ENCODE data around the gene ASTL.

DNA sequence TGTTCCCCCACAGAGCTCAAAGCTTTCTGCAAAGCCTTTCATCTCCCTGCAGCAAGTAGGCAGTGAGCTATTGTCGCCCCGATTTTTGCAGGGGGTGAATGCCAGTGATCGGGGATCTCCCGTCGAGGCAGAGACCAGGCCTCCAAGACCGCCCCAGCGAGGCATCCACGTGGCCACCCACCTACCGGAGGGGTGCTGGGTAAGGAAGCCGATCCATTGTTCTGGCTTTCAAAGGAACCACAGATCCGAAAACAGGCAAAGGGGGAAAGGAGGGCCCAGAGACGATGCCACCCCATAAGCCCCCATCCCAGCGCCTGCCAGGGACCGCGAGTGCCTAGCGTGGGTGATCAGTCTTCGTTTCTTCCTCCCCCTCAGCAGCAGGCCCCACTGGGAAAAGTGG, 24.4 kb downstream of the ASTL start:
- TF ChIP-seq, protein P1, sequence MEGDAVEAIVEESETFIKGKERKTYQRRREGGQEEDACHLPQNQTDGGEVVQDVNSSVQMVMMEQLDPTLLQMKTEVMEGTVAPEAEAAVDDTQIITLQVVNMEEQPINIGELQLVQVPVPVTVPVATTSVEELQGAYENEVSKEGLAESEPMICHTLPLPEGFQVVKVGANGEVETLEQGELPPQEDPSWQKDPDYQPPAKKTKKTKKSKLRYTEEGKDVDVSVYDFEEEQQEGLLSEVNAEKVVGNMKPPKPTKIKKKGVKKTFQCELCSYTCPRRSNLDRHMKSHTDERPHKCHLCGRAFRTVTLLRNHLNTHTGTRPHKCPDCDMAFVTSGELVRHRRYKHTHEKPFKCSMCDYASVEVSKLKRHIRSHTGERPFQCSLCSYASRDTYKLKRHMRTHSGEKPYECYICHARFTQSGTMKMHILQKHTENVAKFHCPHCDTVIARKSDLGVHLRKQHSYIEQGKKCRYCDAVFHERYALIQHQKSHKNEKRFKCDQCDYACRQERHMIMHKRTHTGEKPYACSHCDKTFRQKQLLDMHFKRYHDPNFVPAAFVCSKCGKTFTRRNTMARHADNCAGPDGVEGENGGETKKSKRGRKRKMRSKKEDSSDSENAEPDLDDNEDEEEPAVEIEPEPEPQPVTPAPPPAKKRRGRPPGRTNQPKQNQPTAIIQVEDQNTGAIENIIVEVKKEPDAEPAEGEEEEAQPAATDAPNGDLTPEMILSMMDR (IDR thresholded peaks at IDR 0.05; ENCODE audit: low read length): no peak
- TF ChIP-seq EZH2 (optimal IDR thresholded peaks at IDR 0.05; ENCODE audit: low read depth, low read length): no peak
